ENCODE results near the gene EXOSC7. TPM values are rescaled to one million over a fixed set of nuclear protein-coding genes. Genes with fewer than 3 reads are reported as not detected.

The EXOSC7 gene
- 31.5 and 51.4 TPM in 2 replicates for total RNA-seq

GRCh38 chr3:44976002-44976815, at the start of gene EXOSC7, which contains the start of gene ZDHHC3:
Gene EXOSC7, plus strand, starts transcription at chr3:44976244. Its CDS starts 34 bp downstream, at chr3:44976278.
Gene ZDHHC3, minus strand, starts transcription at chr3:44976174. Its CDS starts 16,738 bp downstream, at chr3:44959436.

GRCh38 chr3:45026038-45026437, 50.0 kb downstream of the EXOSC7 start, which contains the start of gene CLEC3B:
Gene CLEC3B, plus strand, starts transcription at chr3:45026303. Its CDS starts 60 bp downstream, at chr3:45026363.

Small RNA genes within 50 kb of the gene (small RNA-seq; reads per million reads assigned to genes)
- gene RNU5B-3P: not detected

Other genes starting within 250 kb of the EXOSC7 start
- 7.0 and 10.4 TPM in 2 replicates for gene ZNF501, start 246.6 kb upstream of the EXOSC7 start, total RNA-seq
- gene KIAA1143, start 214.6 kb upstream of the EXOSC7 start, total RNA-seq: 22.5 and 23.5 TPM in 2 replicates
- 1.3 and 1.8 TPM in 2 replicates for gene KIF15, start 214.4 kb upstream of the EXOSC7 start, total RNA-seq
- 14.0 and 14.8 TPM in 2 replicates for gene TMEM42, start 114.3 kb upstream of the EXOSC7 start, total RNA-seq
- not detected in 2 replicates for gene TGM4, start 101.6 kb upstream of the EXOSC7 start, total RNA-seq
- 84.9 and 85.6 TPM in 2 replicates for gene ZDHHC3, start 70 bp upstream of the EXOSC7 start, total RNA-seq
- 8.5 and 9.9 TPM in 2 replicates for gene CLEC3B, start 50.1 kb downstream of the EXOSC7 start, total RNA-seq
- 31.5 and 39.8 TPM in 2 replicates for gene CDCP1, start 170.1 kb downstream of the EXOSC7 start, total RNA-seq

All from hair follicle dermal papilla cell (primary cell).